H1 (cell line): Measurements from ENCODE around the gene TAT. TPM values are rescaled to one million over a fixed set of nuclear protein-coding genes. Genes with fewer than 3 reads are reported as not detected.

Source experiments
- CTCF ChIA-PET: fragments of 300-600 bp; sonication (Branson Sonifier 250); formaldehyde crosslinking; loops from one replicate; lab custom pipeline; 2021; ENCODE audit not compliant: partially characterized antibody; lab: Charles Lee
- POLR2A ChIA-PET: fragments of 300-600 bp; sonication (Branson Sonifier 250); formaldehyde crosslinking; loops from one replicate; lab custom pipeline; 2021; ENCODE audit warnings: inconsistent platforms; ENCODE audit not compliant: partially characterized antibody; lab: Charles Lee
- DNase-seq, 2 experiments: peaks; one replicate each; pipeline versions ENCODE4 v3.0.0 to v3.0.0-alpha.2; 2010 to 2022; ENCODE audit warnings: low spot score in 2 of 2, low read depth in 1 of 2, mixed read lengths in 1 of 2
- FAIRE-seq: peaks from 2 replicates; lab custom pipeline; 2011; peaks lifted over from hg19 to GRCh38; lab: Jason Lieb, UNC
- H2AFZ ChIP-seq: 2 replicates; pipeline ENCODE4 v1.8.1; 2012; ENCODE audit warnings: low read length, inconsistent platforms
- H2AK5ac ChIP-seq: 2 replicates; pipeline ENCODE4 v1.6.1; 2013; ENCODE audit warnings: low read depth, low read length
- H2BK120ac ChIP-seq: replicated peaks from 2 replicates; pipeline ENCODE3; 2013; ENCODE audit warnings: low read depth, low read length, inconsistent platforms
- H2BK12ac ChIP-seq: 2 replicates; pipeline ENCODE4 v1.6.1; 2013; ENCODE audit warnings: low read depth, low read length
- H2BK15ac ChIP-seq: 2 replicates; pipeline ENCODE4 v1.6.1; 2013; ENCODE audit warnings: low read length
- H2BK20ac ChIP-seq: 2 replicates; pipeline ENCODE4 v1.6.1; 2013; ENCODE audit warnings: low read length
- H2BK5ac ChIP-seq: 2 replicates; pipeline ENCODE4 v1.6.1; 2013; ENCODE audit warnings: low read depth, low read length
- H3K14ac ChIP-seq: 2 replicates; pipeline ENCODE4 v1.6.1; 2013; ENCODE audit warnings: inconsistent platforms; ENCODE audit not compliant: insufficient read length
- H3K18ac ChIP-seq: 2 replicates; pipeline ENCODE4 v1.6.1; 2013; ENCODE audit warnings: low read length; ENCODE audit errors: extremely low read depth
- H3K23ac ChIP-seq: 2 replicates; pipeline ENCODE4 v1.6.1; 2013; ENCODE audit warnings: inconsistent platforms; ENCODE audit not compliant: insufficient read length
- H3K23me2 ChIP-seq: 2 replicates; pipeline ENCODE4 v1.6.1; 2013; ENCODE audit warnings: low read depth, low read length
- H3K27ac ChIP-seq: 2 replicates; pipeline ENCODE4 v1.6.1; 2011; ENCODE audit warnings: low read depth, low read length, inconsistent platforms
- H3K27me3 ChIP-seq, 4 experiments: replicated peaks in 1 of 4; 1 replicate in 1 of 4; 2 replicates in 3 of 4; pipeline versions ENCODE4 v1.6.1 to v1.8.1; 2011 to 2013; ENCODE audit warnings: low read length in 3 of 4, mild to moderate bottlenecking in 3 of 4, inconsistent platforms in 2 of 4, mixed read lengths in 2 of 4, moderate library complexity in 1 of 4; ENCODE audit not compliant: control insufficient read depth in 3 of 4, insufficient read depth in 3 of 4; ENCODE audit errors: extremely low read depth in 1 of 4
- H3K36me3 ChIP-seq, 4 experiments: 2 replicates each; pipeline versions ENCODE4 v1.6.1 to v1.8.1; 2011 to 2013; ENCODE audit warnings: mild to moderate bottlenecking in 4 of 4, low read length in 3 of 4, moderate library complexity in 2 of 4, control low read depth in 1 of 4, inconsistent platforms in 1 of 4; ENCODE audit not compliant: insufficient read depth in 4 of 4, control insufficient read depth in 2 of 4
- H3K4ac ChIP-seq: replicated peaks from 2 replicates; pipeline ENCODE3; 2013; ENCODE audit warnings: low read length, low read depth, mixed read lengths, inconsistent platforms; ENCODE audit not compliant: insufficient read length
- H3K4me1 ChIP-seq, 4 experiments: replicated peaks in 1 of 4; 1 replicate in 1 of 4; 2 replicates in 3 of 4; pipeline versions ENCODE4 v1.6.1 to v1.8.1; 2011 to 2013; ENCODE audit warnings: low read length in 3 of 4, inconsistent platforms in 2 of 4, mixed read lengths in 1 of 4; ENCODE audit not compliant: insufficient read depth in 4 of 4, control insufficient read depth in 3 of 4
- H3K4me2 ChIP-seq, 2 experiments: 2 replicates each; pipeline versions ENCODE4 v1.6.1 to v1.8.1; 2011 to 2013; ENCODE audit warnings: low read depth in 2 of 2, low read length in 2 of 2, control low read depth in 1 of 2, inconsistent platforms in 1 of 2, mild to moderate bottlenecking in 1 of 2; ENCODE audit not compliant: insufficient read depth in 1 of 2
- H3K4me3 ChIP-seq, 4 experiments: fragments of 200-600, 300-600 bp in 1 of 4; sonication (generic), shearing (Covaris generic), sonication (Bioruptor Twin) in 1 of 4; 2 replicates each; pipeline versions ENCODE4 v1.5.1 to v1.8.1; 2011 to 2016; ENCODE audit warnings: low read length in 4 of 4, low read depth in 3 of 4, control low read depth in 2 of 4, inconsistent platforms in 2 of 4, mild to moderate bottlenecking in 2 of 4, mixed read lengths in 1 of 4, moderate library complexity in 1 of 4; ENCODE audit not compliant: insufficient read depth in 2 of 4; ENCODE audit errors: extremely low read depth in 1 of 4
- H3K56ac ChIP-seq: replicated peaks from 2 replicates; pipeline ENCODE3; 2013; ENCODE audit warnings: low read depth, mild to moderate bottlenecking, mixed read lengths, low read length, inconsistent platforms; ENCODE audit not compliant: insufficient read length
- H3K79me1 ChIP-seq: 2 replicates; pipeline ENCODE4 v1.6.1; 2013; ENCODE audit warnings: low read depth, low read length, control low read depth
- H3K79me2 ChIP-seq, 2 experiments: 2 replicates each; pipeline versions ENCODE4 v1.6.1 to v1.8.1; 2012 to 2013; ENCODE audit warnings: low read length in 2 of 2, mild to moderate bottlenecking in 2 of 2, inconsistent platforms in 1 of 2; ENCODE audit not compliant: insufficient read depth in 2 of 2, control insufficient read depth in 1 of 2
- H3K9ac ChIP-seq, 4 experiments: replicated peaks in 1 of 4; 1 replicate in 1 of 4; 2 replicates in 3 of 4; pipeline versions ENCODE4 v1.6.1 to v1.8.1; 2011 to 2013; ENCODE audit warnings: low read depth in 3 of 4, low read length in 3 of 4, control low read depth in 2 of 4, mild to moderate bottlenecking in 2 of 4, moderate library complexity in 2 of 4, inconsistent platforms in 1 of 4; ENCODE audit errors: extremely low read depth in 1 of 4
- H3K9me3 ChIP-seq, 2 experiments: 2 replicates each; pipeline versions ENCODE4 v1.6.1 to v1.8.1; 2012 to 2013; ENCODE audit warnings: mild to moderate bottlenecking in 2 of 2, moderate library complexity in 2 of 2, control low read depth in 1 of 2, inconsistent platforms in 1 of 2, low read depth in 1 of 2, low read length in 1 of 2, mixed read lengths in 1 of 2; ENCODE audit not compliant: insufficient read depth in 2 of 2
- H4K20me1 ChIP-seq, 2 experiments: replicated peaks in 1 of 2; 2 replicates each; pipeline versions ENCODE3 to v1.8.1; 2011 to 2013; ENCODE audit warnings: inconsistent platforms in 2 of 2, low read length in 2 of 2, mild to moderate bottlenecking in 1 of 2; ENCODE audit not compliant: insufficient read depth in 2 of 2, control insufficient read depth in 1 of 2
- H4K5ac ChIP-seq: 2 replicates; pipeline ENCODE4 v1.6.1; 2013; ENCODE audit warnings: low read length, low read depth, mixed read lengths, inconsistent platforms; ENCODE audit not compliant: insufficient read length
- H4K8ac ChIP-seq: 2 replicates; pipeline ENCODE4 v1.8.0; 2013; ENCODE audit warnings: mild to moderate bottlenecking, moderate library complexity, low read length, inconsistent platforms; ENCODE audit not compliant: insufficient read depth; ENCODE audit errors: extremely low read depth
- H4K91ac ChIP-seq: replicated peaks from 2 replicates; pipeline ENCODE3; 2013; ENCODE audit warnings: low read length, mixed read lengths, inconsistent platforms; ENCODE audit not compliant: insufficient read length
- BRCA1 ChIP-seq: IDR thresholded peaks from 2 replicates; pipeline ENCODE4 v1.6.1; 2012; ENCODE audit warnings: low read depth, low read length, improper control_type of control experiment
- CEBPB ChIP-seq: IDR thresholded peaks from 2 replicates; pipeline ENCODE4 v1.6.1; 2012; ENCODE audit warnings: low read depth, low read length
- CHD2 ChIP-seq: IDR thresholded peaks from 2 replicates; pipeline ENCODE4 v1.6.1; 2012; ENCODE audit warnings: low read length, improper control_type of control experiment
- HDAC6 ChIP-seq: IDR thresholded peaks from one replicate; pipeline ENCODE4 v1.7.1; 2012; ENCODE audit warnings: low read depth, mild to moderate bottlenecking, inconsistent platforms, low read length, moderate library complexity
- JUN ChIP-seq: IDR thresholded peaks from 2 replicates; pipeline ENCODE4 v1.6.1; 2011; ENCODE audit warnings: low read depth, mild to moderate bottlenecking, improper control_type of control experiment, low read length
- RFX5 ChIP-seq: IDR thresholded peaks from 2 replicates; pipeline ENCODE4 v1.6.1; 2011; ENCODE audit warnings: low read depth, low read length, improper control_type of control experiment, borderline replicate concordance
- SAP30 ChIP-seq: fragments of 300-600 bp; sonication (generic); IDR thresholded peaks from 2 replicates; pipeline ENCODE4 v1.7.1; 2012; ENCODE audit warnings: low read length, moderate library complexity, mild to moderate bottlenecking, inconsistent platforms; ENCODE audit not compliant: insufficient read depth, insufficient replicate concordance
- SP2 ChIP-seq: IDR thresholded peaks from 2 replicates; pipeline ENCODE4 v1.6.1; 2012; ENCODE audit warnings: mild to moderate bottlenecking, low read length, inconsistent platforms
- TEAD4 ChIP-seq: IDR thresholded peaks from 2 replicates; pipeline ENCODE4 v1.6.1; 2012; ENCODE audit warnings: low read depth, low read length, inconsistent platforms, mixed read lengths
- WGBS, 2 experiments: shearing (Covaris generic) in 1 of 2; methylation state at CpG; one replicate each; pipeline versions ENCODE4 v1.1.6 to v1.1.7; 2013 to 2015; ENCODE audit warnings: low lambda C conversion rate in 2 of 2, mixed read lengths in 2 of 2, inconsistent platforms in 1 of 2, low coverage in 1 of 2, missing lambda C conversion rate in 1 of 2; ENCODE audit not compliant: insufficient replicate concordance in 2 of 2, insufficient coverage in 1 of 2, insufficient read length in 1 of 2; ENCODE audit errors: extremely low coverage in 1 of 2, missing lambda C conversion rate in 1 of 2; 5-methylcytosine and 5-hydroxymethylcytosine counted together
- polyA plus RNA-seq, 7 experiments: library from polyadenylated mRNA; depleted of rRNA in 3 of 7; stranded (reverse) in 5 of 7; unstranded in 2 of 7; fragments of >200 nt in 5 of 7; fragments of 200-250 nt in 2 of 7; gene quantifications; 1 replicate in 5 of 7; 2 replicates in 1 of 7; 4 replicates in 1 of 7; pipeline versions ENCODE4 v1.2.1 to v1.2.3, GENCODE V29; 2011 to 2013; ENCODE audit warnings: missing spikeins in 2 of 7, mixed read lengths in 2 of 7
- total RNA-seq: library from RNA; stranded (reverse); fragmentation: NEBNext Ultra II Directional; extraction: Animal tissue kit (Norgen Biotek cat#: 25700); gene quantifications from 2 replicates; pipeline ENCODE4 v1.2.1, GENCODE V29; 2021
- TF ChIP-seq, protein P1 (sequence below): IDR thresholded peaks from 2 replicates; pipeline ENCODE4 v1.6.1; 2011; ENCODE audit warnings: low read depth, mild to moderate bottlenecking, low read length; ENCODE audit not compliant: insufficient read depth

Gene TAT
- total and polyA plus RNA-seq, 2 of the 8 experiments (the other 6 are each of a cell fraction or from before 2014, with no cell fraction given): 0.03 TPM; not detected in 1

DNA sequence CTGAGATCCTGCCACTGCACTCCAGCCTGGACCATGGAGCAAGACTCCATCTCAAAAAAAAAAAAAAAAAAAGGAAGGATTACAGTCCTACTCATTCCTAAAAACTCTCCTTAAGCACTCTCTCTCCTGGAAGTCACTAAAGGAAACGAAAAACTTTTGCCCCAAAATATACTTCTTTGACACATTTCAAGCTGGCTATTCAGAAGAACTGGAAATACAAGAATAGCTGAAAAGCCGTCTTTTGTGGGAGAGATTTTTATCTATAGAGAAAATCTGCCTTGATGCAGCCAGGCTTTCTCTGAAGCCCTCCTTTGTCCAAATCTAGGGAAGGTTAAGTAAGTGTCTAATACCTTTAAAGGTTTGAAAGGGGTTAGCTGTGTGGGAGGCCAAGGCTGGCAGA, 32.2 kb upstream of the TAT start:
- Histone ChIP-seq H3K79me2 (no peaks in the 10 kb centered on the region), H3K4ac (no peak overlapping the region), H3K14ac (no peak overlapping the region), H3K27me3 (no peaks in the 10 kb centered on the region), H3K23me2 (no peaks in the 10 kb centered on the region), H4K20me1 (no peaks in the 10 kb centered on the region), H3K9me3 (no peaks in the 10 kb centered on the region), H3K4me3 (no peak overlapping the region), H3K9ac (no peak overlapping the region), H2AFZ (no peak overlapping the region), H3K27ac (no peak overlapping the region), H2BK15ac (no peak overlapping the region), H3K4me2 (no peak overlapping the region), H2BK20ac (no peak overlapping the region), H2BK5ac (no peak overlapping the region), H2AK5ac (no peak overlapping the region), H3K36me3 (no peaks in the 10 kb centered on the region), H2BK120ac (no peak overlapping the region), H4K8ac (no peak overlapping the region), H2BK12ac (no peak overlapping the region), H3K79me1 (no peaks in the 10 kb centered on the region), H3K56ac (no peak overlapping the region), H3K23ac (no peak overlapping the region), H3K18ac (no peak overlapping the region), H3K4me1 (peaks cover 0 to 2% (median 0%) of the 10 kb centered on the region in 4 experiments; a peak in 1 of 7 replicates), H4K91ac (no peak overlapping the region), H4K5ac (no peak overlapping the region)
- ChIA-PET CTCF (interaction anchor here (0.6 to 6.6 kb wide), 14 partner anchors 13 to 205 kb away, joined by 3 to 140 read pairs (median 5); partner anchors contain the start of genes CHST4 and TAT), POLR2A (no interaction called here)
- FAIRE-seq (no peak), DNase-seq (no peak)
- 59% methylated on average over 2 of the region's 2 CpGs; no CpG with 5 or more reads in 1 of the 2 experiments for WGBS, 2 experiments
- TF ChIP-seq CHD2: no peak
- no peak for TF ChIP-seq BRCA1
- TF ChIP-seq JUN: no peak
- no peak for TF ChIP-seq TEAD4
- TF ChIP-seq SAP30: no peak
- TF ChIP-seq HDAC6: no peak
- TF ChIP-seq, protein P1, sequence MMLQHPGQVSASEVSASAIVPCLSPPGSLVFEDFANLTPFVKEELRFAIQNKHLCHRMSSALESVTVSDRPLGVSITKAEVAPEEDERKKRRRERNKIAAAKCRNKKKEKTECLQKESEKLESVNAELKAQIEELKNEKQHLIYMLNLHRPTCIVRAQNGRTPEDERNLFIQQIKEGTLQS: no peak
- no peak for TF ChIP-seq RFX5
- TF ChIP-seq CEBPB: no peak
- TF ChIP-seq SP2: no peak
